ENCODE data around the gene FRMPD4. TPM values are rescaled to one million over a fixed set of nuclear protein-coding genes. Genes with fewer than 3 reads are reported as not detected.

FRMPD4 gene
- total and polyA plus RNA-seq, 2 donors (not counting 3 experiments of a cell fraction or from before 2014, with no cell fraction given) = not detected

DNA sequence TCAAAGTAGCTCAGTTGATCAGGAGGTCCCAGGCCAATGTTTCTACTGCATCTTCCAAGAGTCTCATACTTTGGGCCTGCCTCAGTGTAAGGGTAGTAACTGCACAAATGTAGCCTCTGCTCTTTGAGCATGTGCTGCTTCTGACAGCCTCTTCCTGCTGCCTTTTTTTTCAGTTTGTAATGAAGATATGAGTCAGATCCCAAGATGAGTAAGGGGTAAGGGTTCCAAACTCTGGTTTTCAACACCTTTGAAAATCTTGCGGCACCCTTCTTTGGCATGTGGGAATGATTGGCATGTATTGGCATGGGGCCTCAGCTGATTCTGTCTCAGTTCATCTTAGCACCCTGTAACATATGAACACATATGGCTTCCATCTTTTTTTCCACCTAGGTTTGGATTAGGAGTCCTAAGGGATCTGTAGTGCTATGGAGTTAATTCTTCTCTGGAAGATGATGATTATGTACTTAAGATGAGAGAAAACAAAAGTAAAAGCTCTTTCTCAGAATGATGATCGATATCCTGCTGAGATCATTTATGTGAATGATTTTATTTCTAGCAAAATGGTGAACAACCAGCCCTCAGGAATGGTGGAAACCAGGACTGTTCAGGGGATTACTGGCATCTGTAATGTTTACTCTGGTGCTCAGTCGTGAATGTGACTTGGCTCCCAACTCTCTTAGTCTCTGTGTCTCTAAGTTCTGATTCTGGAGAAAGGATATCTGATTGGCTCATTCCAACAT lies 534.3 kb downstream of the FRMPD4 start:
- no peak overlapping the region for H2AFZ ChIP-seq (ENCODE audit: low read depth, low read length)
- BruUV-seq (replicated peaks) = no TSS peak
- H3K9me3 ChIP-seq (replicated peaks; ENCODE audit: control insufficient read depth, insufficient read depth, low read length) = no peaks in the 10 kb centered on the region
- CTCF ChIA-PET = no interaction called here
- H3K27me3 ChIP-seq (ENCODE audit: control insufficient read depth in 2 of 2, insufficient read depth in 2 of 2, low read length in 2 of 2) = no peaks in the 10 kb centered on the region
- dilution Hi-C loops (cut with MboI; ENCODE audit: extremely low pct_ligation_motif_present, low sequenced_read_pairs) = no loop called here
- no peaks in the 10 kb centered on the region for H3K4me1 ChIP-seq (ENCODE audit: control insufficient read depth, extremely low read depth, insufficient read depth, low read length)
- no peaks in the 10 kb centered on the region for H3K9me1 ChIP-seq (replicated peaks; ENCODE audit: control insufficient read depth, extremely low read depth, insufficient read depth, low read length)
- H3K4me3 ChIP-seq (replicated peaks in 1 of 3; ENCODE audit: insufficient read depth in 1 of 3, low read depth in 1 of 3, low read length in 3 of 3) = no peak overlapping the region
- intact Hi-C loops (cut with micrococcal nuclease) = no loop called here
- no peak overlapping the region for H3K27ac ChIP-seq (ENCODE audit: insufficient read depth, low read depth, low read length)
- no peaks in the 10 kb centered on the region for H3K79me2 ChIP-seq (ENCODE audit: control insufficient read depth, insufficient read depth, low read length)
- H3K4me2 ChIP-seq (ENCODE audit: insufficient read depth, low read length) = no peak overlapping the region
- POLR2A ChIA-PET = no interaction called here
- no peaks in the 10 kb centered on the region for H3K36me3 ChIP-seq (ENCODE audit: control insufficient read depth in 2 of 2, extremely low read depth in 1 of 2, insufficient read depth in 2 of 2, low read length in 2 of 2)
- TF ChIP-seq FOS (IDR thresholded peaks at IDR 0.05; ENCODE audit: borderline replicate concordance, insufficient read depth, low read length) (no peak), EZH2 (IDR thresholded peaks at IDR 0.05; ENCODE audit: borderline replicate concordance, low read depth, low read length, severe bottlenecking) (no peak), MYC (IDR thresholded peaks at IDR 0.05; ENCODE audit: low read depth, low read length) (no peak), JUN (IDR thresholded peaks at IDR 0.05; ENCODE audit: borderline replicate concordance, insufficient read depth, insufficient read length, low read depth) (no peak), POLR2A (IDR thresholded peaks at IDR 0.05; ENCODE audit: low read depth, low read length) (no peak), POLR2AphosphoS5 (IDR thresholded peaks at IDR 0.05; ENCODE audit: insufficient read depth, low read depth, low read length) (no peak), GATA2 (IDR thresholded peaks at IDR 0.05; ENCODE audit: insufficient read depth, insufficient read length, low read depth, low read length) (no peak)
- TF ChIP-seq, protein P1, sequence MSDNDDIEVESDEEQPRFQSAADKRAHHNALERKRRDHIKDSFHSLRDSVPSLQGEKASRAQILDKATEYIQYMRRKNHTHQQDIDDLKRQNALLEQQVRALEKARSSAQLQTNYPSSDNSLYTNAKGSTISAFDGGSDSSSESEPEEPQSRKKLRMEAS (IDR thresholded peaks at IDR 0.05; ENCODE audit: insufficient read depth, insufficient read length) = no peak
- TF ChIP-seq, protein P2, sequence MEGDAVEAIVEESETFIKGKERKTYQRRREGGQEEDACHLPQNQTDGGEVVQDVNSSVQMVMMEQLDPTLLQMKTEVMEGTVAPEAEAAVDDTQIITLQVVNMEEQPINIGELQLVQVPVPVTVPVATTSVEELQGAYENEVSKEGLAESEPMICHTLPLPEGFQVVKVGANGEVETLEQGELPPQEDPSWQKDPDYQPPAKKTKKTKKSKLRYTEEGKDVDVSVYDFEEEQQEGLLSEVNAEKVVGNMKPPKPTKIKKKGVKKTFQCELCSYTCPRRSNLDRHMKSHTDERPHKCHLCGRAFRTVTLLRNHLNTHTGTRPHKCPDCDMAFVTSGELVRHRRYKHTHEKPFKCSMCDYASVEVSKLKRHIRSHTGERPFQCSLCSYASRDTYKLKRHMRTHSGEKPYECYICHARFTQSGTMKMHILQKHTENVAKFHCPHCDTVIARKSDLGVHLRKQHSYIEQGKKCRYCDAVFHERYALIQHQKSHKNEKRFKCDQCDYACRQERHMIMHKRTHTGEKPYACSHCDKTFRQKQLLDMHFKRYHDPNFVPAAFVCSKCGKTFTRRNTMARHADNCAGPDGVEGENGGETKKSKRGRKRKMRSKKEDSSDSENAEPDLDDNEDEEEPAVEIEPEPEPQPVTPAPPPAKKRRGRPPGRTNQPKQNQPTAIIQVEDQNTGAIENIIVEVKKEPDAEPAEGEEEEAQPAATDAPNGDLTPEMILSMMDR (IDR thresholded peaks at IDR 0.05; ENCODE audit: extremely low read depth in 1 of 2, insufficient read depth in 1 of 2, low read depth in 1 of 2, low read length in 2 of 2) = no peak
- no peaks in the 10 kb centered on the region for H4K20me1 ChIP-seq (replicated peaks; ENCODE audit: control insufficient read depth, extremely low read depth, insufficient read depth, low read length)
- FAIRE-seq = no peak
- H3K9ac ChIP-seq (replicated peaks; ENCODE audit: extremely low read depth, insufficient read depth, low read length) = no peak overlapping the region
- DNase-seq (ENCODE audit: low read depth, low spot score) = no peak
